ENCODE measurements around the gene HUS1B.

HUS1B gene

GRCh38 chr6:683742-684440, 27.0 kb upstream of the HUS1B start:
- H3K27ac ChIP-seq: peak overlapping the region; percentile 57
- no peaks in the 10 kb centered on the region for H3K9me3 ChIP-seq (ENCODE audit: severe bottlenecking)
- H3K4me3 ChIP-seq (ENCODE audit: low read depth, low read length): peak overlapping the region; percentile 35
- DNase-seq: peak; percentile 92
- H3K27me3 ChIP-seq (ENCODE audit: insufficient read depth, low read depth, severe bottlenecking): no peaks in the 10 kb centered on the region
- H3K36me3 ChIP-seq: no peaks in the 10 kb centered on the region; the same call in 1 of the 2 replicates
- no peak for TF ChIP-seq CTCF (IDR thresholded peaks at IDR 0.05; ENCODE audit: low read depth, low read length)

- no peaks in the 10 kb centered on the region for H3K9me3 ChIP-seq (ENCODE audit: severe bottlenecking)
- TF ChIP-seq CTCF (IDR thresholded peaks at IDR 0.05; ENCODE audit: low read depth, low read length): no peak
- H3K4me3 ChIP-seq (ENCODE audit: low read depth, low read length): no peak overlapping the region
- DNase-seq: no peak
- H3K27me3 ChIP-seq (ENCODE audit: insufficient read depth, low read depth, severe bottlenecking): no peaks in the 10 kb centered on the region
- no peaks in the 10 kb centered on the region for H3K36me3 ChIP-seq
- no peak overlapping the region for H3K27ac ChIP-seq
Observed at GRCh38 chr6:680666-681340, 23.9 kb upstream of the HUS1B start.

- H3K27me3 ChIP-seq (ENCODE audit: insufficient read depth, low read depth, severe bottlenecking): no peaks in the 10 kb centered on the region
- no peak for TF ChIP-seq CTCF (IDR thresholded peaks at IDR 0.05; ENCODE audit: low read depth, low read length)
- H3K36me3 ChIP-seq: no peaks in the 10 kb centered on the region
- H3K4me3 ChIP-seq (ENCODE audit: low read depth, low read length): no peak overlapping the region
- no peaks in the 10 kb centered on the region for H3K9me3 ChIP-seq (ENCODE audit: severe bottlenecking)
- H3K27ac ChIP-seq: no peak overlapping the region
- no peak for DNase-seq
Observed at GRCh38 chr6:680251-680650, 23.4 kb upstream of the HUS1B start.

- DNase-seq: no peak
- no peak for TF ChIP-seq CTCF (IDR thresholded peaks at IDR 0.05; ENCODE audit: low read depth, low read length)
- H3K27ac ChIP-seq: no peak overlapping the region
- H3K4me3 ChIP-seq (ENCODE audit: low read depth, low read length): no peak overlapping the region
- 0 out of 2 replicates have a peak, but pooled peaks cover under 1% of the 10 kb centered on the region for H3K36me3 ChIP-seq
- no peaks in the 10 kb centered on the region for H3K27me3 ChIP-seq (ENCODE audit: insufficient read depth, low read depth, severe bottlenecking)
- no peaks in the 10 kb centered on the region for H3K9me3 ChIP-seq (ENCODE audit: severe bottlenecking)
Observed at GRCh38 chr6:679282-679681, 22.4 kb upstream of the HUS1B start.

- no peak overlapping the region for H3K27ac ChIP-seq
- no peak for DNase-seq
- TF ChIP-seq CTCF (IDR thresholded peaks at IDR 0.05; ENCODE audit: low read depth, low read length): no peak
- H3K36me3 ChIP-seq: 0 out of 2 replicates have a peak, but pooled peaks cover 2% of the 10 kb centered on the region
- H3K27me3 ChIP-seq (ENCODE audit: insufficient read depth, low read depth, severe bottlenecking): no peaks in the 10 kb centered on the region
- H3K4me3 ChIP-seq (ENCODE audit: low read depth, low read length): no peak overlapping the region
- no peaks in the 10 kb centered on the region for H3K9me3 ChIP-seq (ENCODE audit: severe bottlenecking)
Observed at GRCh38 chr6:678520-678919, 21.6 kb upstream of the HUS1B start.

Data from WERI-Rb-1 (cell line).